Endometrium (tissue), 2 donors: ENCODE data around the gene MYO1D.
A peak's percentile ranks its signal among the peaks of the same experiment; 100 is the strongest.
"Not testable (repeated sequence)": the region's sequence is repeated elsewhere in the genome, so short reads cannot be mapped to it uniquely, and the experiment has no call there.

Experiments used
- FAIRE-seq: peaks from 2 replicates; lab custom pipeline; 2012; peaks lifted over from hg19 to GRCh38; lab: Jason Lieb, UNC
- donor health status: control.
- donor health status: control.

The MYO1D gene

DNA sequence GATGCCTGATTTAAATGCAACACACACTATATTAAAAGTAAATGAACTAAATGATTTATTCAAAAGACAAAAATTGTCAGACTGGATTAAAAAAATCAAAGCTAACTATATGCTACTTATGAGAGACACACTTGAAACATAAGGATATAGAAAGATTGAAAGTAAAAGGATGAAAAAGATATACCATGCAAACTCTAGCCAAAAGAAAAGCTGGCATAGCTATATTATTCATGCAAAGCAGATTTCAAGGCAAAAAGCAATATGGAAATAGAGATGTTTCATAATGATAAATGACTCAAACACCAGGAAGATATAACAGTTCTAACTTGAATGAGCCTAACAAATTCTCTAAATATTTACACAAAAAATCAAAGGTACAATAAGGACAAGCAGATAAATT, 149.2 kb downstream of the MYO1D start:
- no peak for FAIRE-seq

DNA sequence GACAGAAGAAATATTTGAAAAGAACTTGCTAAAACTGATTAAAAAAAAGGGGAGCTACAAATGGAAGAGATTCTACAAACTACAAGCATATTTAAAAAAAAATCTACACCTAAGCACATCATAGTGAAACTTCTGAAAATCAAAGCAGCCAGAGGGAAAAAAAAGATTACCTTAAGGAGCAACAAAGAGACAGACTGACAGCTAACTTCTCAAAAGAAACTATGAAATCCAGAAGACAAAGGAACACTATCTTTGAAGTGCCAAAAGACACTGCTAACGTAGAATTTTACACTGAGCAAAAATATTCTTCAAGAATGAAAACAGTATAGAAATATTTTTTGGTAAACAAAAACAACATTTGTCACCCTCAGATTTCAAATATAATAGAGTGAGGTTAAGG, 151.2 kb downstream of the MYO1D start:
- FAIRE-seq, result no peak

GRCh38 chr17:32723310-32723955, 153.5 kb downstream of the MYO1D start:
- no peak for FAIRE-seq

- no peak for FAIRE-seq
Observed at GRCh38 chr17:32722733-32723132, 154.2 kb downstream of the MYO1D start.

DNA sequence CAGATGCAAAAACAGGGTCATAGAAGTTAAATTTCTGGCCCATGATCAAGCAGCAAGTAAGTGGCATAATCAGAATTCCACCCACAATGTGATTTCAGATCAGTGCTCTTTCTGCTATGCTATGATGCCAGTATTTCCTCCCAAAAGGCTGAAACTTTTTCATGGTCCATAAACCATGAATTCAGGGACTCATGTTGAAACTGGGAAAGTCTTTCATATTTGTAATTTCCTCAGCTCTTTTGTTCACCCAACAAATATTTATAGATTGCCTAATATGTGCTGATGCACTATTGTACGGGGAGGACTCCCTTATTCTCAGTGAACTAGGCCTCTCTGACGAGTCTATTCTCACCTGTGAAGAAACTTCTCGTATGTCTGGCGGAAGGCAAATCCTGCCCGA, 156.3 kb downstream of the MYO1D start:
- no peak for FAIRE-seq

DNA sequence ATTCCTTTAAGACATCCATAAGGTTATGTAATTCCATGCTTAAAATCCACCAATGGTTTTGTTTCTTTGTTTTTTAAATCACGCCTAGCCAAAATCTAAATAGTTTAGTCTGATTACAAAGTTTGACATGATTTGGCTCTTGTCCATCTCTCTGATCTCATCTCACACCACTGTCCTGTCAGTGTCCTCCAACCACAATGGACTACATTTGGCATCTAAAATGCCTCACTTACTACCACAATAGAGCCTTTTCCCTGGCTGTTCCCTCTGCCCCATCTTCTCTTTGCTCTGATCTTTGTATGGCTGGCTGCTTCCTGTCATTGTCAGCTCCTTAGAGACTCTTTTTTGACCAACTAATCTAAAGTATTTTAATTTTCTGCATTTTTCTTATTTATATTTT, 157.2 kb downstream of the MYO1D start:
- FAIRE-seq, result no peak

- FAIRE-seq, result not testable (repeated sequence)
Observed at GRCh38 chr17:32714922-32715321, 162.0 kb downstream of the MYO1D start.

- not testable (repeated sequence) for FAIRE-seq
Observed at GRCh38 chr17:32714206-32714605, 162.7 kb downstream of the MYO1D start.

DNA sequence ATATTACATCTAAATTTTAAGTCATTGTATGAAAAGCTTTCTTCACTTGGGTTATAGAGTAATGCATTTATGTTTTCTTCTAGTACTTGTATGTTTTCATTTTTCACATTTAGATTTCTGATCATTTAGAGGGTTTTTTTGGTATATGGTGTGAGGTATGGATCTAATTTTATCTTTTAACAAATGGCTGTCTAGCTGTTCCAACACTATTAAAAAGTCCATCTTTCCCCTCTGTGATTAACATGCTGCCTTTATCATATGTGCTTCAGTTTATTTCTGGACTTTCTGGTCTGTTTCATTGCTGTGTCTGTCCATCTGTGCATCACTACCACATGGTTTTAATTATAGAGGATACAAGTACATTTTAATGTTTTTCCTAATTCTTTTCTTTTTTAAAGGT, 163.8 kb downstream of the MYO1D start:
- peak; percentile 98 for FAIRE-seq

DNA sequence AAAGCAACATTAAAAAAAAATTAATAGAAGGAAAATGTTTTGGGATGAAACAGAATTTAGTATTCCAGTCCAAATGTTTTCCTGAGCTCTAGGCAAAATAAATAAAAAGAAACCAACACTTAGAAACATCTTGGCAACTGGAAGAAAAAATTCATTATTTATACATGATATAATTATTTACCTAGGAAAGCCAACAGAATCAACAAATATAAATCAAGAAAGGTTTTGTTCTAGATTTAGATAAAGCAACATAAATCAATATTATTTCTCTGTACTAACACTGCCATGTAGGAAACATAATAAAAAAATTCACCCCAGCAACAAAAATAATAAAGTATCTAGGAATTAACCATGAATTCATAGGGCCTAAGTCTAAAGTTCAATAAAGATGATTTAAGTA, 167.4 kb downstream of the MYO1D start:
- FAIRE-seq, result peak; percentile 98

- FAIRE-seq, result no peak
Observed at GRCh38 chr17:32701871-32702270, 175.1 kb downstream of the MYO1D start.

GRCh38 chr17:32699247-32699646, 177.7 kb downstream of the MYO1D start:
- FAIRE-seq, result no peak

- FAIRE-seq, result no peak
Observed at GRCh38 chr17:32697728-32698625, 178.9 kb downstream of the MYO1D start.

DNA sequence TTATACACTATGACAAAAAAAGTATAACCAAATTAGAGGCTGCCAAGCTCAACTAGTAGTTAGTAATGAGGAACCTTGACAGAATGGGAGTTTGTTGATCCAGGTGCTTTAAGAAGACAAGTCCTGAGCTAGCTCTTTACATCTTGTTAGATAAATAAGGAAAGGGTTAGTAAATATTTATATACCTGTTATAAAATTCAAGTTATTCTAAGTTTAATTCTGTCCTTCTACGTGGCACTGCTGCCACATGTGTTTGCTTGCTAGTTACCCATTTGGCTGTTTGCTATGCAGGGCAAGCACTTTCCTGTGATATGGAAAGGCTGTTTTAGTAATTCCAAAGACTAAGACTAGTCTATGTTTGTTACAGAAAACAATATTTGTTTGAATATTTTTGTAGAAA, 180.5 kb downstream of the MYO1D start:
- FAIRE-seq, result no peak

DNA sequence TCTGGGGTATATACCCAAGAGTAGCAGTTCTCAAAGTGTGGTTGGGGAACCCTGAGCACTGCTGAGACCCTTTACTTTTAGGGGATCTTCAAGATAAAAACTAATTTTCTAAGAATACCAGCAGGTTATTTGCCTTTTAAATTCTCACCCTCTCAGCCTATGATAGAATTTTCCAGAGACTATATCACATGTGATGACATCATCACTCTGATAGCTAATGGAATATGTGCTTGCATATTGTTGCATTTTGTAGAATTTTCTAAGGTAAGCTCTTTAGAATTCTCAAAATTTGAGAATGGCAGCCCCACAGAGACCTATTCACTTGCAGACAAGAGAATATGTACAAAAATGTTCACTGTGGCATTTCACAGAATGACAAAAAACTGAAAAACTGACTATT, 181.1 kb downstream of the MYO1D start:
- FAIRE-seq, result no peak

DNA sequence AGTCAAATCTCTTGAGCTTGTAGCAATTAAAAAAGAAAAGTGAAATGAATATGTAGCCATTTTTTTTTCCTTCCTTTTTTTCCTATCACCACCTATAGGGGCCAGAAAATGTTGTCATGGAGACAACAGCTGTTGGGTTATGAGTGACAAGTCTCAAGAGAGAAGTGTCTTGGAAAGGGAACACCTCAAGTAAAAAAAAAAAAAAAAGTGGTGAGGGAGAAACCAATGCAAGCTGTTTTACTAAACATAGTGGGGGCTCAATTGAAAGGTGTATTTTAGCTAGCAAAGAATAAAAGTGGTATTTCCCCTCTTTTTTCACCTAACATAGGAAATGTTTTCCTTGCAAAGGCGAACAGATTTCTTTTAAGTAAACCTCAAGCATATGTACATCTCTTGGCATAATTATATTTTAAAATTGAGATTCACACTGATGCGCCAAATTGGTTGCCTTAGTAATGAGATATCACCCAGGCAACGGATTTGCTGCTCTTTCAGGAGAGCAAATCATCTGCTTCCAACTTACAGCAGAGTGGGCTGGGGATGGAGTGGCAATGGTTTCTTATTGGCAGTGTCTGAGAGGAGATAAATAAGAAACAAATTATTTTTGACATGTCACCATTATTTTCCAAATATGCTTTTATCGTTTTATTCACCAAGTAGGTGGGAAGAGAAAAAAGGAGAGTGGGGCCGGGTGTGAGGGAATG, 183.6 kb downstream of the MYO1D start:
- no peak for FAIRE-seq

- no peak for FAIRE-seq
Observed at GRCh38 chr17:32692179-32692578, 184.7 kb downstream of the MYO1D start.

- FAIRE-seq, result no peak
Observed at GRCh38 chr17:32689348-32689747, 187.6 kb downstream of the MYO1D start.

DNA sequence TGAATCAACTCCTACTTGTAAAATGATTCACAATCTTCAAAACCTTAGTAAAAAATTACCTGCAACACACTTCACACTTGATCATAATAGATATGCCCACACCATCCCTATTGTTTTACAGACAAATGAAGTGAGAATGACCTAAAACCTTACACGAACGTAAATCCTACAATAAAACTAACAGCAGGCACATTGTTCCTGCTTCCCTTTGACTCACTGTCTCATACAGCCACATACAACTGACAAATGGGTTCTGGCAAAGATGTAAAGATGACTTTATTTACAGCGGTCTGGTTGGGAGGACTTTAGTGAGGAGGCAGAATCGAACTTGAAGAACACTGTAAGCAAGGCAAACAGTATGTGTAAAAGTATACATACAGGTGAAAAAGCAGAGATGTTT, 188.7 kb downstream of the MYO1D start:
- FAIRE-seq, result no peak

DNA sequence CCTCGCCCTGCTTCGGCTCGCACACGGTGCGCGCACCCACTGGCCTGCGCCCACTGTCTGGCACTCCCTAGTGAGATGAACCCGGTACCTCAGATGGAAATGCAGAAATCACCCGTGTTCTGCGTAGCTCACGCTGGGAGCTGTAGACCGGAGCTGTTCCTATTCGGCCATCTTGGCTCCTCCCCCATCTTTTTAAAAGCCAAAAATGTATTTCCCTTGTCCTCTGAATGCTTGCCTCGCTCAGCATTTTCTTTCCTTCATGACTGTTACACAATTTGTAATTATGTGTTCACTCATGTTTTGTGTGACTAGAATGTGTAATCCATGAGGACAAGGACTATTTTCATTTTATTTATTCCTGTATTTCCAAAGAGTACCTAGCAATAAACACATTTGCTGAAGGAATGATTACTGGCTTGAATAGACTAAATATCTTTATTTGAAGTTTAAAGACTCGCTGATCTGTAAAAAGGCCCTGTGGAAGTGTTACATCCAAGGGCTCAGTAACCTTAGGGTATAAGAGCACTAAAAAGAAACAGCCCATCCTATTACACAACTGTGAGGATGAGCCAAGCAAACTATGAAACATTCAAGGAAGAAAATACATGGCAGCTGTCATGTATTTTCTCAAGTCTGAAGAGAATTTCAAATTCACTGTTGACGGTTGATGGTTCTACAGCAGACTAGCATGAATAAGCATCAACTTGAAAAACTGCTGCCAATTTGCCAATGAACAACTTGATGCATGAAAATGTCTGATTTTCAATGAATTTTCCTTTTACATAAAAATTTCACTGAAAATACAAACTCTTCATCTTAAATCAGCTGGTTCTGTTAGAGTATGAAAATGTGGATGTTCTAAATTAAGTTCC, 192.6 kb downstream of the MYO1D start:
- no peak for FAIRE-seq

DNA sequence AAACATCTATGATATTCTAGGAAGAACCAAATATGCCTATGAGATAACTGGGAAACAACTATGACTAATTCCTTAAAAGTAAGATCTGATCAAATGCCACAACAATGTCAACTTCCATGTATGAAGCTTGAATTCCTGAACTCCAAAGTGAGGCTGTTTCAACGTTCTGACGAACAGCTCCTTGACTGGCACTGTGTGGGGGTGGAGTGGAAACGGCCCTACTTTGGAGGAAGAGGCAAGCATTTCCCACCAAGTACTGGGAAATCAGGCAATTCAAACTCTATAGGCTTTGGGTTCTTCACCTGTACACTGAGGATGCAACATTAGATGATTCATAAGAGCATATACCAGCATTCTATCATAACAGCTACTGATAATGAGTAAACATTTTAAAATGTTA, 203.0 kb downstream of the MYO1D start:
- no peak for FAIRE-seq

DNA sequence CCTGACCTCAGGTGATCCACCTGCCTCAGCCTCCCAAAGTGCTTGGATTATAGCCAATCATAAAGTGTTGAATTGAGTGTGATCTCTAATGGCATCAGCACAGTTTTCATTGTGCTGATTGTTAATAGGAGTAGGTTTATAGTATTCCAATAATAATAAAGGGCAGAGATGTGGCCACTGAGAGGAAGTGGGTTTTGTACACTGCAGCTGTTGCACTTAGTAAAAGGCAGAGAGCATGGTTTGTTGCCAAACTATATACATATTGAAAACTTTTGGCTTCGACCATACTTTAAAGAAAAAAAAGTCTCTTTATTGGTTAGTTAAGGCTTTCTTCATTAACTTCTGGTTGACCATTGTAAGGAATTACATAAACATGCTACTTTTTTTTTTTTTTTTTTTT, 204.2 kb downstream of the MYO1D start:
- no peak for FAIRE-seq
